Measurements from ENCODE around the gene BRCA2. TPM values are rescaled to one million over a fixed set of nuclear protein-coding genes. Genes with fewer than 3 reads are reported as not detected.

BRCA2 gene
- total RNA-seq, 2 donors from 2014 or later = 0.66 to 1.0 TPM

DNA sequence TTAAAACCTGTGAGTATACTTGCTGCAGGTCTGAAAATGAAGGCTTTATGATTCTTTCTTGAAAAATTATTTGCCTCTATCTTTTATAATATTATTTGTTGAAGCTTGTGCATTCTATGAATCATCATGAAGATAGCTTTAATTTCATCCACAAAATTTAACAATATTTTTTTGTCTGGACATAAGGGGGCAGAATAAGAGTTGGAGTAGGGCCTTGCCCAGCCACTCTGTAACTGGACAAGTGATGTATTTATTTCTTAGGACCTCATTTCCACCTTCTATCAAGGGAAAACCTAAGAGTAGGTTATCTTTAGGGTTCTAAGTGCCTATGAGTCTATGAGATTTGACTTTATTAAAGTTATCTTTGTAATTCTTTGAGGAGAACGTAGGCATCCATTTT, 62.7 kb downstream of the BRCA2 start:
- Histone ChIP-seq H3K4me1 (no peaks in the 10 kb centered on the region), H3K27me3 (no peaks in the 10 kb centered on the region), H3K4me3 (no peak overlapping the region), H3K27ac (no peak overlapping the region), H3K9me3 (no peaks in the 10 kb centered on the region), H3K36me3 (replicated peaks in 1 of 2; ENCODE audit: insufficient read depth in 1 of 2, low read depth in 2 of 2) (no peaks in the 10 kb centered on the region)
- intact Hi-C loops (cut with DNase I) = no loop called here
- TF ChIP-seq, protein P1, sequence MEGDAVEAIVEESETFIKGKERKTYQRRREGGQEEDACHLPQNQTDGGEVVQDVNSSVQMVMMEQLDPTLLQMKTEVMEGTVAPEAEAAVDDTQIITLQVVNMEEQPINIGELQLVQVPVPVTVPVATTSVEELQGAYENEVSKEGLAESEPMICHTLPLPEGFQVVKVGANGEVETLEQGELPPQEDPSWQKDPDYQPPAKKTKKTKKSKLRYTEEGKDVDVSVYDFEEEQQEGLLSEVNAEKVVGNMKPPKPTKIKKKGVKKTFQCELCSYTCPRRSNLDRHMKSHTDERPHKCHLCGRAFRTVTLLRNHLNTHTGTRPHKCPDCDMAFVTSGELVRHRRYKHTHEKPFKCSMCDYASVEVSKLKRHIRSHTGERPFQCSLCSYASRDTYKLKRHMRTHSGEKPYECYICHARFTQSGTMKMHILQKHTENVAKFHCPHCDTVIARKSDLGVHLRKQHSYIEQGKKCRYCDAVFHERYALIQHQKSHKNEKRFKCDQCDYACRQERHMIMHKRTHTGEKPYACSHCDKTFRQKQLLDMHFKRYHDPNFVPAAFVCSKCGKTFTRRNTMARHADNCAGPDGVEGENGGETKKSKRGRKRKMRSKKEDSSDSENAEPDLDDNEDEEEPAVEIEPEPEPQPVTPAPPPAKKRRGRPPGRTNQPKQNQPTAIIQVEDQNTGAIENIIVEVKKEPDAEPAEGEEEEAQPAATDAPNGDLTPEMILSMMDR (IDR thresholded peaks at IDR 0.05) = peak in 1 of 7 experiments; percentile 7
- TF ChIP-seq POLR2A (IDR thresholded peaks at IDR 0.05) = no peak
- WGBS, 2 donors = 84 to 95% methylated on average over 1 of the region's 1 CpG
- DNase-seq (no peak), ATAC-seq (no peak)

GRCh38 chr13:32381539-32381938, 66.2 kb downstream of the BRCA2 start:
- Histone ChIP-seq H3K27ac (no peak overlapping the region), H3K9me3 (no peaks in the 10 kb centered on the region), H3K27me3 (no peaks in the 10 kb centered on the region), H3K4me3 (no peak overlapping the region), H3K4me1 (no peaks in the 10 kb centered on the region), H3K36me3 (replicated peaks in 1 of 2; ENCODE audit: insufficient read depth in 1 of 2, low read depth in 2 of 2) (no peaks in the 10 kb centered on the region)
- WGBS, 2 donors = 61 to 66% methylated on average over 3 of the region's 3 CpGs
- DNase-seq = peak in 2 of 4 donors; percentile 32 to 34
- intact Hi-C loops (cut with DNase I) = no loop called here
- TF ChIP-seq, protein P1 (IDR thresholded peaks at IDR 0.05) = peak; percentile 14 to 70 (median 48)
- no peak for TF ChIP-seq POLR2A (IDR thresholded peaks at IDR 0.05)
- no peak for ATAC-seq

DNA sequence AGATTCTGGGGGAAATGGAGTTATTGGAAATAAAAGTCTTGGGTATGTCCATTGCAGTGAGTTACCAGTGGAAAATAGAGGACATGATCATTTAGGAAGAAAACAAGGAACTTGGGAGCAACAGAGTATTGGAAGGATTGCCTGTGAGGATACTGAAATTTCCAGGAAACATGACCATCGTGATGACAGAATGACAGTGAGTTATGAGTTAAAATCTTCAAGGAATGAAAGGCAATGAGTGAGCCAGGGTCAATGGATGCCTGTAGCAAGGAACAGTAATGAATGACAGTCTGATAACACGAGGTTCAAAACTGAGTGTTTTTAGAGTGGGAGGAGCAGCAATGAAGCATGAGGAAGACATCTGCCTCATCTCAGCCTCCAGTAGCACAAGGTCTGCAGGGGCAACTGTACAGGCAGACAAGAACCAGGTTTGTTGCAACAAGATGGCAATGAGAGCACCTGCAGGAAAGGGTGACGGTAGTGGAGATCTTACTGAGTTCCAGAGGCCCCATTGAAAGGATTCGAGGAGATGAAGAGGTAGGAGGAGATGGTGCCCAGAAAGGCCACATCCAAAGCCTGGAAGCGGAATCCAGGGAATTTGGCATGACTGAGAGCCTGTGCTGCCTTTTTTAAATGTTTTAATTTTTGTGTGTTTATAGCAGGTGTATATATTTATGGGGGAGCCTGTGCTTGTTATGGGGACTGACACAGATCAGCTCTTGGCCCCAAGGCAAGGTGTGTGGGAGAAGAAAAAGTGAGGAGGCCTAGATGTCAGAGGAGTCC, 68.7 kb downstream of the BRCA2 start:
- TF ChIP-seq, protein P1 (IDR thresholded peaks at IDR 0.05) = no peak
- TF ChIP-seq POLR2A (IDR thresholded peaks at IDR 0.05) = no peak
- Histone ChIP-seq H3K27me3 (no peaks in the 10 kb centered on the region), H3K27ac (no peak overlapping the region), H3K36me3 (replicated peaks in 1 of 2; ENCODE audit: insufficient read depth in 1 of 2, low read depth in 2 of 2) (no peaks in the 10 kb centered on the region), H3K9me3 (no peaks in the 10 kb centered on the region), H3K4me1 (no peaks in the 10 kb centered on the region), H3K4me3 (no peak overlapping the region)
- ATAC-seq (no peak), DNase-seq (no peak)
- intact Hi-C loops (cut with DNase I) = no loop called here
- 71 to 74% methylated on average over 5 of the region's 5 CpGs for WGBS, 2 donors

DNA sequence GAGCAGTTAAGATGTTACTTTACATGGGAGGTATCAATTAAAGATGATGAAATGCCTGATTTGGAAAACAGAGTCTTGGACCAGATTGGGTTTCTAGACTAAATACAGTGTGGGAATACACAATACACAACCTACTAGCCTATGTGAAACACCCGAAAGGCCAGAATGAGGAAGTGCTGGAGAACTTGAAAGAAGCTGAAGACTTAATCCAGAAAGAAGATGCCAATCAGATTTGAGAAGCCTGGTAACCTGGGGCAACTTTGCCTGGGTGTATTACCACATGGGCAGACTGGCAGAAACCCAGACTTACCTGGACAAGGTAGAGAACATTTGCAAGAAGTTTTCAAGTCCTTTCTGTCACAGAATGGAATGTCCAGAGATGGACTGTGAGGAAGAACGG, 69.4 kb downstream of the BRCA2 start:
- no peaks in the 10 kb centered on the region for H3K36me3 ChIP-seq (replicated peaks in 1 of 2; ENCODE audit: insufficient read depth in 1 of 2, low read depth in 2 of 2)
- no peak overlapping the region for H3K27ac ChIP-seq
- 76 to 78% methylated on average over 2 of the region's 2 CpGs for WGBS, 2 donors
- H3K9me3 ChIP-seq = no peaks in the 10 kb centered on the region
- no peaks in the 10 kb centered on the region for H3K4me1 ChIP-seq
- DNase-seq (peak in 1 of 4 donors; percentile 5), ATAC-seq (no peak)
- H3K4me3 ChIP-seq = no peak overlapping the region
- H3K27me3 ChIP-seq = no peaks in the 10 kb centered on the region
- intact Hi-C loops (cut with DNase I) = no loop called here
- TF ChIP-seq, protein P1 (IDR thresholded peaks at IDR 0.05) = no peak
- TF ChIP-seq POLR2A (IDR thresholded peaks at IDR 0.05) = no peak

GRCh38 chr13:32385410-32385809, 70.1 kb downstream of the BRCA2 start:
- Histone ChIP-seq H3K9me3 (no peaks in the 10 kb centered on the region), H3K4me1 (no peaks in the 10 kb centered on the region), H3K27me3 (no peaks in the 10 kb centered on the region), H3K36me3 (replicated peaks in 1 of 2; ENCODE audit: insufficient read depth in 1 of 2, low read depth in 2 of 2) (no peaks in the 10 kb centered on the region), H3K27ac (no peak overlapping the region), H3K4me3 (no peak overlapping the region)
- ATAC-seq (no peak), DNase-seq (no peak)
- intact Hi-C loops (cut with DNase I) = no loop called here
- TF ChIP-seq, protein P1 (IDR thresholded peaks at IDR 0.05) = no peak

All from body of pancreas (tissue), 4 donors.